ENCODE measurements around the gene STAT3. TPM values are rescaled to one million over a fixed set of nuclear protein-coding genes. Genes with fewer than 3 reads are reported as not detected.

The STAT3 gene
- total and polyA plus RNA-seq, 2 donors (not counting 3 experiments of a cell fraction or from before 2014, with no cell fraction given), result 59.1 to 124 TPM

DNA sequence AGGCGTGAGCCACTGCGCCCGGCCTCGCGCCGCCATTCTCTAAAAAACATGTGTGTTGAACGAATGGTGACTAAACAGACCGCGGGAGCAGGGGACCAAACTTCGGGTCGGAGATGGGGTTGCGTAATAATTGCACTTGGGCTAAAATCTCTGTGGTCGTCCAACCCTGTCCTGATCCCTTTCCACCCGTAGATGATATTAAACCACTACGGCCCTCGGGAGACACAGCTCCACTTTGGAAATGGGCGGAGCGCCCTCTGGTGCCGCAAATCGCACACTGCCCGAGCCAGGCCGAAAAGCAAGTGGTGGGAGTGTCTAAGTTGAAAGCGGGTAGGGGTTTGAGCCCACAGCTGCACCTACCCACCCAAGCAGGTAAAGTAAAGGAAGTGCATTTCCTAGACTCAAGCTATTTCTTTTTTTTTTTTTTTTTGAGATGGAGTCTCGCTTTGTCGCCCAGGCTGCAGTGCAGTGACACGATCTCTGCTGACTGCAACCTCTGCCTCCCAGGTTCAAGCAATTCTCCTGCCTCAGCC, 17.8 kb upstream of the STAT3 start:
- POLR2A ChIA-PET, result interaction anchor here (0.6 to 3.2 kb wide), 6 partner anchors 11 to 129 kb away, joined by 3 to 41 read pairs (median 10); partner anchors contain the start of genes CAVIN1 and STAT3
- no peak overlapping the region for H3K9ac ChIP-seq (replicated peaks; ENCODE audit: extremely low read depth, insufficient read depth, low read length)
- dilution Hi-C loops (cut with MboI; ENCODE audit: extremely low pct_ligation_motif_present, low sequenced_read_pairs), result no loop called here
- no peaks in the 10 kb centered on the region for H3K27me3 ChIP-seq (ENCODE audit: control insufficient read depth in 2 of 2, insufficient read depth in 2 of 2, low read length in 2 of 2)
- H3K4me3 ChIP-seq (replicated peaks in 1 of 3; ENCODE audit: insufficient read depth in 1 of 3, low read depth in 1 of 3, low read length in 3 of 3), result no peak overlapping the region
- H2AFZ ChIP-seq (ENCODE audit: low read depth, low read length), result no peak overlapping the region
- H3K4me2 ChIP-seq (ENCODE audit: insufficient read depth, low read length), result no peak overlapping the region
- H3K9me3 ChIP-seq (replicated peaks; ENCODE audit: control insufficient read depth, insufficient read depth, low read length), result no peaks in the 10 kb centered on the region
- DNase-seq (ENCODE audit: low read depth, low spot score) (peak; percentile 80), FAIRE-seq (peak; percentile 76)
- no peaks in the 10 kb centered on the region for H4K20me1 ChIP-seq (replicated peaks; ENCODE audit: control insufficient read depth, extremely low read depth, insufficient read depth, low read length)
- TF ChIP-seq, protein P1, sequence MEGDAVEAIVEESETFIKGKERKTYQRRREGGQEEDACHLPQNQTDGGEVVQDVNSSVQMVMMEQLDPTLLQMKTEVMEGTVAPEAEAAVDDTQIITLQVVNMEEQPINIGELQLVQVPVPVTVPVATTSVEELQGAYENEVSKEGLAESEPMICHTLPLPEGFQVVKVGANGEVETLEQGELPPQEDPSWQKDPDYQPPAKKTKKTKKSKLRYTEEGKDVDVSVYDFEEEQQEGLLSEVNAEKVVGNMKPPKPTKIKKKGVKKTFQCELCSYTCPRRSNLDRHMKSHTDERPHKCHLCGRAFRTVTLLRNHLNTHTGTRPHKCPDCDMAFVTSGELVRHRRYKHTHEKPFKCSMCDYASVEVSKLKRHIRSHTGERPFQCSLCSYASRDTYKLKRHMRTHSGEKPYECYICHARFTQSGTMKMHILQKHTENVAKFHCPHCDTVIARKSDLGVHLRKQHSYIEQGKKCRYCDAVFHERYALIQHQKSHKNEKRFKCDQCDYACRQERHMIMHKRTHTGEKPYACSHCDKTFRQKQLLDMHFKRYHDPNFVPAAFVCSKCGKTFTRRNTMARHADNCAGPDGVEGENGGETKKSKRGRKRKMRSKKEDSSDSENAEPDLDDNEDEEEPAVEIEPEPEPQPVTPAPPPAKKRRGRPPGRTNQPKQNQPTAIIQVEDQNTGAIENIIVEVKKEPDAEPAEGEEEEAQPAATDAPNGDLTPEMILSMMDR (IDR thresholded peaks at IDR 0.05; ENCODE audit: extremely low read depth in 1 of 2, insufficient read depth in 1 of 2, low read depth in 1 of 2, low read length in 2 of 2), result peak; percentile 75 to 85
- no peak for TF ChIP-seq FOS (IDR thresholded peaks at IDR 0.05; ENCODE audit: borderline replicate concordance, insufficient read depth, low read length)
- CTCF ChIA-PET, result interaction anchor here (0.6 to 9.1 kb wide), 30 partner anchors 8 to 222 kb away, joined by 3 to 81 read pairs (median 5); partner anchors contain the start of genes CAVIN1 and STAT3
- no peaks in the 10 kb centered on the region for H3K9me1 ChIP-seq (replicated peaks; ENCODE audit: control insufficient read depth, extremely low read depth, insufficient read depth, low read length)
- peaks cover 85% of the 10 kb centered on the region for H3K79me2 ChIP-seq (ENCODE audit: control insufficient read depth, insufficient read depth, low read length)
- H3K27ac ChIP-seq (ENCODE audit: insufficient read depth, low read depth, low read length), result no peak overlapping the region
- intact Hi-C loops (cut with micrococcal nuclease), result loop anchor here (1.0 to 5.0 kb wide), 4 partner anchors 51 to 184 kb away; partner anchors contain the start of gene ATP6V0A1
- peaks cover 58% of the 10 kb centered on the region for H3K4me1 ChIP-seq (ENCODE audit: control insufficient read depth, extremely low read depth, insufficient read depth, low read length)
- no TSS peak for BruUV-seq (replicated peaks)
- peaks cover 18 to 32% of the 10 kb centered on the region in 2 experiments for H3K36me3 ChIP-seq (ENCODE audit: control insufficient read depth in 2 of 2, extremely low read depth in 1 of 2, insufficient read depth in 2 of 2, low read length in 2 of 2)

DNA sequence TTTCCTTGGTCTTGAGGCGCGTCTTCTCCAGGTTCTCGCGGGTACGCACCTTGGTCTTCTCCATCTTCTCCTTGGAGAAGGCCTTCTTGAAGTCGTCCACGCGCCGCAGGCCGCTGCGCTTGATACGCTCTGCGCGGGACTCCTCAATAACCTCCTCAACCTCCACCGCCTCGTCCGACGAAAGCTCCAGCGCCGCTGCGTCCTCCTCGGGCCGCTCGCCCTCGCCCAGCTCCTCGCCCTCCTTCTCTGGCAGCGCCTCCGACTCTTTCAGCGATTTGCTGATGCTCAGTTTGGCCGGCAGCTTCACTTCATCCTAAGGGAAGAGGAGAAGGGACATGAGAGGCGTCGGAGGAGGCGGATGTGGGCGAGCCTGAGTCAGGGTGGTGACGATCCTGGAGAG, 16.8 kb upstream of the STAT3 start:
- Histone ChIP-seq H3K9me3 (replicated peaks; ENCODE audit: control insufficient read depth, insufficient read depth, low read length) (no peaks in the 10 kb centered on the region), H3K9me1 (replicated peaks; ENCODE audit: control insufficient read depth, extremely low read depth, insufficient read depth, low read length) (no peaks in the 10 kb centered on the region), H3K9ac (replicated peaks; ENCODE audit: extremely low read depth, insufficient read depth, low read length) (no peak overlapping the region), H3K4me2 (ENCODE audit: insufficient read depth, low read length) (no peak overlapping the region), H3K27me3 (ENCODE audit: control insufficient read depth in 2 of 2, insufficient read depth in 2 of 2, low read length in 2 of 2) (no peaks in the 10 kb centered on the region), H3K4me3 (replicated peaks in 1 of 3; ENCODE audit: insufficient read depth in 1 of 3, low read depth in 1 of 3, low read length in 3 of 3) (no peak overlapping the region), H3K79me2 (ENCODE audit: control insufficient read depth, insufficient read depth, low read length) (peaks cover 77% of the 10 kb centered on the region), H3K4me1 (ENCODE audit: control insufficient read depth, extremely low read depth, insufficient read depth, low read length) (peaks cover 53% of the 10 kb centered on the region), H3K36me3 (ENCODE audit: control insufficient read depth in 2 of 2, extremely low read depth in 1 of 2, insufficient read depth in 2 of 2, low read length in 2 of 2) (peaks cover 18 to 32% of the 10 kb centered on the region in 2 experiments), H4K20me1 (replicated peaks; ENCODE audit: control insufficient read depth, extremely low read depth, insufficient read depth, low read length) (no peaks in the 10 kb centered on the region), H3K27ac (ENCODE audit: insufficient read depth, low read depth, low read length) (no peak overlapping the region), H2AFZ (ENCODE audit: low read depth, low read length) (no peak overlapping the region)
- intact Hi-C loops (cut with micrococcal nuclease) (loop anchor here (5.0 kb wide), 2 partner anchors 52 to 183 kb away; partner anchors contain the start of gene ATP6V0A1), dilution Hi-C loops (cut with MboI; ENCODE audit: extremely low pct_ligation_motif_present, low sequenced_read_pairs) (no loop called here)
- POLR2A ChIA-PET, result no interaction called here
- TF ChIP-seq MYC (IDR thresholded peaks at IDR 0.05; ENCODE audit: low read depth, low read length) (no peak), FOS (IDR thresholded peaks at IDR 0.05; ENCODE audit: borderline replicate concordance, insufficient read depth, low read length) (no peak), GATA2 (IDR thresholded peaks at IDR 0.05; ENCODE audit: insufficient read depth, insufficient read length, low read depth, low read length) (no peak), JUN (IDR thresholded peaks at IDR 0.05; ENCODE audit: borderline replicate concordance, insufficient read depth, insufficient read length, low read depth) (no peak), POLR2AphosphoS5 (IDR thresholded peaks at IDR 0.05; ENCODE audit: insufficient read depth, low read depth, low read length) (no peak), EZH2 (IDR thresholded peaks at IDR 0.05; ENCODE audit: borderline replicate concordance, low read depth, low read length, severe bottlenecking) (no peak), POLR2A (IDR thresholded peaks at IDR 0.05; ENCODE audit: low read depth, low read length) (no peak)
- TF ChIP-seq, protein P2, sequence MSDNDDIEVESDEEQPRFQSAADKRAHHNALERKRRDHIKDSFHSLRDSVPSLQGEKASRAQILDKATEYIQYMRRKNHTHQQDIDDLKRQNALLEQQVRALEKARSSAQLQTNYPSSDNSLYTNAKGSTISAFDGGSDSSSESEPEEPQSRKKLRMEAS (IDR thresholded peaks at IDR 0.05; ENCODE audit: insufficient read depth, insufficient read length), result no peak
- TF ChIP-seq, protein P1 (IDR thresholded peaks at IDR 0.05; ENCODE audit: extremely low read depth in 1 of 2, insufficient read depth in 1 of 2, low read depth in 1 of 2, low read length in 2 of 2), result no peak
- DNase-seq (ENCODE audit: low read depth, low spot score) (no peak), FAIRE-seq (no peak)
- CTCF ChIA-PET, result interaction anchor here (0.6 to 9.1 kb wide), 8 partner anchors 10 to 182 kb away, joined by 3 to 81 read pairs (median 32); partner anchors contain the start of genes CAVIN1 and STAT3
- no TSS peak for BruUV-seq (replicated peaks)
